Right lobe of liver (tissue), 4 donors: ENCODE results near the gene AEBP1.

ENCODE experiments used
- POLR2A ChIP-seq: fragments of 450-650 bp; IDR thresholded peaks from one replicate; pipeline ENCODE4 v1.6.1; 2017; ENCODE audit warnings: antibody characterized with exemption, mild to moderate bottlenecking
- TF ChIP-seq, protein P1 (sequence below), 4 donors: fragments of 200-600 bp in 3 of 4; fragments of 450-650 bp in 1 of 4; IDR thresholded peaks; one replicate each; pipeline versions ENCODE4 v1.5.1 to v1.8.0; 2016 to 2022; ENCODE audit warnings: antibody characterized with exemption in 4 of 4, mild to moderate bottlenecking in 2 of 4
- donor health status: DM: no; HTN: no; CAD: no.
- donor health status: DM: no; HTN: no; CAD: no.
- donor health status: DM: no; HTN: yes; CAD: no.

DNA sequence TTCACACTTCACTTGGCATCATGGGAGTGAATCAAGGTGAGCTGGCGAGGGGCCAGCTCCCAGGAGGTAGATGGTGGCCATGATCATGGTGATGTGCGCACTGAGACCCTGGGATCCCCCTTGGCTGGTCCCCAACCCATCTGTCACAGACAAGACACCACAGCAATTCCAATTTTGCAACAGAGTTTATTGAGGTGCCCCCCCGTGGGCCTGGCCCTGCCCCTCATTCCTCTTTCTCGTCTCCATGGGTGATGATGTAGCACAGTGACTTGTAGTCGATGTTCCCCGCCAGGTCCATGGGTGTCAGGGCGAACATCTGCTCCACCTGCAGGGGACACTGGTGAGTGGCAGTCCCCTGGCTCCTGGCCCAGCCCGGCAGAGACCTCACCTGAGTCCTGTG, 34.6 kb downstream of the AEBP1 start:
- TF ChIP-seq, protein P1, sequence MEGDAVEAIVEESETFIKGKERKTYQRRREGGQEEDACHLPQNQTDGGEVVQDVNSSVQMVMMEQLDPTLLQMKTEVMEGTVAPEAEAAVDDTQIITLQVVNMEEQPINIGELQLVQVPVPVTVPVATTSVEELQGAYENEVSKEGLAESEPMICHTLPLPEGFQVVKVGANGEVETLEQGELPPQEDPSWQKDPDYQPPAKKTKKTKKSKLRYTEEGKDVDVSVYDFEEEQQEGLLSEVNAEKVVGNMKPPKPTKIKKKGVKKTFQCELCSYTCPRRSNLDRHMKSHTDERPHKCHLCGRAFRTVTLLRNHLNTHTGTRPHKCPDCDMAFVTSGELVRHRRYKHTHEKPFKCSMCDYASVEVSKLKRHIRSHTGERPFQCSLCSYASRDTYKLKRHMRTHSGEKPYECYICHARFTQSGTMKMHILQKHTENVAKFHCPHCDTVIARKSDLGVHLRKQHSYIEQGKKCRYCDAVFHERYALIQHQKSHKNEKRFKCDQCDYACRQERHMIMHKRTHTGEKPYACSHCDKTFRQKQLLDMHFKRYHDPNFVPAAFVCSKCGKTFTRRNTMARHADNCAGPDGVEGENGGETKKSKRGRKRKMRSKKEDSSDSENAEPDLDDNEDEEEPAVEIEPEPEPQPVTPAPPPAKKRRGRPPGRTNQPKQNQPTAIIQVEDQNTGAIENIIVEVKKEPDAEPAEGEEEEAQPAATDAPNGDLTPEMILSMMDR (IDR thresholded peaks at IDR 0.05), result peak in 1 of 4 donors; percentile 15
- no peak for TF ChIP-seq POLR2A
